ENCODE results near the gene SREBF2.

The SREBF2 gene

GRCh38 chr22:41919357-41920224 is 86.7 kb downstream of the SREBF2 start:
- no peak for FAIRE-seq
- DNase-seq (ENCODE audit: low spot score), result no peak

GRCh38 chr22:41920271-41920976 is 87.5 kb downstream of the SREBF2 start:
- DNase-seq (ENCODE audit: low spot score), result no peak
- FAIRE-seq, result no peak

- DNase-seq (ENCODE audit: low spot score) (no peak), FAIRE-seq (no peak)
Measured at GRCh38 chr22:41922328-41922727, 89.4 kb downstream of the SREBF2 start.

GRCh38 chr22:41922940-41923594 is 90.2 kb downstream of the SREBF2 start:
- no peak for DNase-seq (ENCODE audit: low spot score)
- FAIRE-seq, result no peak

- no peak for DNase-seq (ENCODE audit: low spot score)
- no peak for FAIRE-seq
Measured at GRCh38 chr22:41923595-41924276, 90.8 kb downstream of the SREBF2 start.

GRCh38 chr22:41925783-41926460 is 93.0 kb downstream of the SREBF2 start:
- DNase-seq (ENCODE audit: low spot score) (no peak), FAIRE-seq (no peak)

GRCh38 chr22:41927813-41928212 is 94.9 kb downstream of the SREBF2 start:
- DNase-seq (ENCODE audit: low spot score) (no peak), FAIRE-seq (no peak)

- DNase-seq (ENCODE audit: low spot score) (no peak), FAIRE-seq (no peak)
Measured at GRCh38 chr22:41928593-41929417, 95.9 kb downstream of the SREBF2 start.

- FAIRE-seq, result no peak
Measured at GRCh38 chr22:41929418-41929810, 96.5 kb downstream of the SREBF2 start.

GRCh38 chr22:41931701-41932269 is 98.9 kb downstream of the SREBF2 start:
- FAIRE-seq (no peak), DNase-seq (ENCODE audit: low spot score) (no peak)

More at GRCh38 chr22:41929418-41929810, 96.5 kb downstream of the SREBF2 start:
- DNase-seq (ENCODE audit: low spot score), result no peak

GRCh38 chr22:41932353-41932752 is 99.4 kb downstream of the SREBF2 start:
- FAIRE-seq, result no peak
- DNase-seq (ENCODE audit: low spot score), result no peak

- FAIRE-seq, result no peak
- DNase-seq (ENCODE audit: low spot score), result no peak
Measured at GRCh38 chr22:41933411-41934177, 100.7 kb downstream of the SREBF2 start.

GRCh38 chr22:41934284-41935014 is 101.5 kb downstream of the SREBF2 start:
- FAIRE-seq (no peak), DNase-seq (ENCODE audit: low spot score) (no peak)

- DNase-seq (ENCODE audit: low spot score) (no peak), FAIRE-seq (no peak)
Measured at GRCh38 chr22:41935015-41935351, 102.1 kb downstream of the SREBF2 start.

- DNase-seq (ENCODE audit: low spot score) (no peak), FAIRE-seq (no peak)
Measured at GRCh38 chr22:41935509-41935908, 102.6 kb downstream of the SREBF2 start.

- FAIRE-seq (no peak), DNase-seq (ENCODE audit: low spot score) (no peak)
Measured at GRCh38 chr22:41936894-41937169, 103.9 kb downstream of the SREBF2 start.

- DNase-seq (ENCODE audit: low spot score), result no peak
- FAIRE-seq, result no peak
Measured at GRCh38 chr22:41939981-41940831, 107.3 kb downstream of the SREBF2 start.
